GM21528 (cell line): ENCODE data around the gene IQGAP2.
"Not testable (repeated sequence)": the region's sequence is repeated elsewhere in the genome, so short reads cannot be mapped to it uniquely, and the experiment has no call there.

Experiments
- ATAC-seq: cut with Tn5 transposase; IDR thresholded peaks from one replicate; pipeline ENCODE4 v1.9.1; 2021; ENCODE audit warnings: mild to moderate bottlenecking, moderate library complexity; ENCODE audit not compliant: unreplicated experiment, low FRiP score

The IQGAP2 gene

DNA sequence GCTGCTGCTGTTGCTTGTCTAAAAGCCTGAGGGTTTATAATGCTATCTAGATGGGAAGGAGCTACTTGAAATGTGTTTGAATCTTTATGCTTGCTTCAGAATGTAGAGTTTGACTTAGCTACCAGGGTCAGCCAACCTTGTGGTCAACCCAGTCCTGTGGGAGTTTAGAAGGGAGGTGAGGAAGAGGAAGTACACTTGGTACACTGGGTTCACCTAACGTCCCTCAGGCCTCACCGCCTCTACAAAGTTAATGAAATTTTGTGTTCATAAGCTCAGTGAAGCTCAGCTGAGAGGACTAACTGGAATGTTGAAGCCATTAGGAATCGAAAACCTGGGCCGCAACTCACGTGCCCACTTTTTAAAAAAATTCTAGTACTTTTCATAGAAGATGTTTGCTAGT lies 10.7 kb downstream of the IQGAP2 start:
- no peak for ATAC-seq

DNA sequence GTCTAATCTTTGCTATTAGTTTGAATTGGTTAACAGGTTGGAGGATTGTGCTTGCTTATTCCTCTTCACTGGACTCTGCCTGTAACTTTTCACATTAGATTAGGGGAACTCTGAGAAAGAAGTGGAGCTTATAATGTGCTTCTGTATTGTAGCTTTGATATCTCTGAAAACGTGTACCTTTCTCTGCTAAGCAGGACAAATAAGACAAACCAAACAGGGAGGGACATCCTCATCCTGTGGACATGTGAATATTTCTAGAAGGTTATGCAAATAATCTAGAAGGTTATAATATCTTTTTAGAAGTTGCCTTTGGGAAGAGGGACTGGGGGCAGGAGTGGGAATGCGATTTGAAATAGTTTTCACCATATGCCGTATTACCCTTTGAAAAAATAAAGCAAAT lies 11.7 kb downstream of the IQGAP2 start:
- no peak for ATAC-seq

DNA sequence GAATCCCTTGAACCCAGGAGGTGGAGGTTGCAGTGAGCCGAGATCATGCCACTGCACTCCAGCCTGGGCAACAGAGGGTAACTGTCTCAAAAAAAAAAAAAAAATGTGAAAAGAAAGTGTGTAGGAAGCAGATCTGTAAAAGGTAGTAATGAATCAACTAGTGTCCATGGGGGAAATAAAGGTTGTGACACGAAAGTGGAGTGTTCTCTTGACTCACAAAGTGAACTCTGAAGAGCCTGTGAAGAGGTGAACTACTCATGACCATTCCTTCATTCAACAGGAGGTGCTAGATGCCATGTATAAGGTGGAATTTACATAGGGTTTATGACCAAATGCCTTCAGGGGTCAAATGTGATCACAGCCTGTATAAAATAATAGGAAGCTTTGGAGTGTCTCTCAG lies 12.8 kb downstream of the IQGAP2 start:
- no peak for ATAC-seq

DNA sequence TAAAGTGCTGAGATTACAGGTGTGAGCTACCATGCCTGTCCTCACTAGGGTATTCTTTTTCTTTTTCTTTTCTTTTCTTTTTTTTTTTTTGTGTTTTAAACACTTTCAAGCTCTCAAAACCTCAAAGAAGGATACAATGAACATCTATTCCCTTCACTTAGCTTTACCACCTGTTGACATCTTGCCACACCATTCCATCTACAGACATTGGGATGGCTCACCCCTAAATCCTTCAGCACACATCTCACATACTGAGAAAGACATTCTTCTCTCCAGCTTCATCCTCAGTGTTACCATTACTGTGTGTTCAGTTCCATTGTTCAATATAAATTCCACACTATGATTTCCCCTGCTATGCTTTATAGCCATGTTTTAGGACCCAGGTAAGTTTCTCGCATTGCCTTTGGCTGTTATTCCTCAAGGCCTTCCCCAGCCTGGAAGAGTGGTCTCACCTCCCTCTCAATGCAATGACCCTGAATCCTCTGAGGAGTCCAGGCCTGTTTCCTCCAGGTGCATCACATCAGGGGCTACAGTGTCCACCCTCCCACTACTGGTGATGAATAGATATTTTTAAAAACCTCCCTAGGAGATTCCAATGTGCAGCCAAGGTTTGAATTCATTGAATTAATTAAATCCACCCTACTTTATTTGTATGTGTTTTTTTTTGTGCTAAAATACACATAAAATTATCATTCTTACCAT lies 16.7 kb downstream of the IQGAP2 start:
- no peak for ATAC-seq

DNA sequence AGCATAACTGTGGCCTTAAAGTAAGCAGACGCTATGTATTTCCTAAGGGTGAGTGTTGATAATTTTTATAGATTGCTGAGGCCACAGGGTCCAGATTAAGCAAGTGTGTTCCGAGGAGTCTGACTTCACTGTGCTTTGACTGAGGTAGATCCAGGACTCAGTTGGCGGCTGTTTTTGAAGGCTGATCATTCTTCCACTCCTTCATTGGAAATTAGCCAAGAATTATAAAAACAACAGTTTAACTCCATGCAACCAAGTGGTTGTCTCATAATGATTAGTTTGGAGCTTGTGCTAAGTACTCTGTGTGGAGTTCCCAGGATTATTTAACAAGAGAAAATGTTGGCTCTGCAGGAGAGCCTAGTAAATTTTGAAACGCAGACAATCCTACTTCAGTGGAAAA lies 19.1 kb downstream of the IQGAP2 start:
- ATAC-seq, result no peak

DNA sequence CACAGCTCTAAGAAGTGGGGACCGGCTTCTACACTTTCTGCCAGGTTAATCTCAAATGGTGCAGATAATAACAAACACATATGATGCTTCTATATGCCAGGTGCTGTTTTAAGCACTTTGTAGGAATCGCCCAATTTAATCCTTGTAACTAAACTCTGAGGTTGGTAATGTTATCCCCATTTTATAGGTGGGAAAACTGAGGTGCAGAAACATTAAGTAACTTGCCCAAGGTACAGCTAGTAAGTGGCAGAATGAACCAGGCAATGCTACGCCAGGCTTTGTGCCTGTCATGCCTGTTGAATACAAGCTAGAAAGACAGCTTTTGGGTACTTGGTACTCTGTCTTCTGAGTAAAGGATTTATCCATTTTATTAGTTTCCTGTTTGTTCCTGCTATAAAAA lies 19.7 kb downstream of the IQGAP2 start:
- ATAC-seq, result no peak

DNA sequence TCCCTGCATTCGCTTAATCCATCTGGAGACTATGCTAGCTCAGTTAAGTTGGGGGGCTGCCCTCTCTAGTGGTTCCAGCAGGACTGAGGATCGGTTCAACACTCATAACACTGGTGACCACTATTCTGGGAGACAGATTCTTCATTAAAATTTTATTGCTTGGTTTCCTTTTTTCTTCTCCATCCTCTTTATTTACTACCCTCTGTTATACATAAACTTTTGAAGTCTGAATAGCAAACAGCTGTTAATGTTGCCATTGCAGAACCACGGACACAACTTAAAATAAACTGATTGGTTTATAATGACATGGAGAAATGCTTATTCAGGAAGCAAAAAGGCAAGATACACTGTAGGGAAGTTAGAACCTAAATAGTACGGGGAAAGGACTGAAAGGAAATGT lies 22.1 kb downstream of the IQGAP2 start:
- no peak for ATAC-seq

DNA sequence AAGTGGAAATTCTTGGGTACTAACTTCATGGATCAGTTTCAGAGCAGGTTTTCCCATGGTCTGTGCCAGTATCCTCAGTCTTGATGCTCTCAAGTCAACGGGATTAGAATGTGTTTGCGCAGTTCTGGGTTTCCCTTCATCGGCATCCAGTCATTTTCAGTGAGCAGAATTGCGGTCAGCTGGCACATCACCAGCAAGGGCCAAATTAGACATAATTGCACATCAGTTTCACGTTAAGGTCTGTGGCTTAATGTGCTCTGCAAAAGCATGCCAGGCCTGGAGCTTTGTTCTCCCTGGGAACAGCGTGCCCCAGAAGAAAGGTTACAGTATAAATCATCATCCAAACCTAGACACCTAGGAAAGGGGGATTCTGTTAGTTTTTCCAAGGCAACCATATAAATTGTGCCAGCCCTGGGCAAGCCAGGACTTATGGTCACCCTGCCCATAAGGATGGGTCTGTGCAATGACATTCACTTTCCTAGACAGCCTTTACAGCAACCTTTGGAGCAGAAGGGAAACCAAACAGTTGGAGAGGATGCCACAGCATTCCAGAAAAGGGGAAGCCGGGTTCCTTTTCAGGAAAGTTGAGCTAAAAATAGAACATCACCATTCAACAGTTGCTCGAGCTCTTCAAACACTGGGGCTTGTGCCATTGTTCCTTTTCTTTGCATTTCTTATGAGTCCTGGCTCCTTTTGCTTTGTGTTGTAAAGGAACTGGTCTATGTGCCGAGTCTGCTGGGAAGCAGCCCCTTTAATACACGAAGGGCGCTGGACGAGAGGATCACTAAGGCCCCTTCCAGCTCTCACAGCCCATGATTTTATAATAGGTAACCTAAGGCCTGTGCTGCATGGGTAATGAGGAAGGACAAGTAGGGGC lies 23.1 kb downstream of the IQGAP2 start:
- no peak for ATAC-seq

DNA sequence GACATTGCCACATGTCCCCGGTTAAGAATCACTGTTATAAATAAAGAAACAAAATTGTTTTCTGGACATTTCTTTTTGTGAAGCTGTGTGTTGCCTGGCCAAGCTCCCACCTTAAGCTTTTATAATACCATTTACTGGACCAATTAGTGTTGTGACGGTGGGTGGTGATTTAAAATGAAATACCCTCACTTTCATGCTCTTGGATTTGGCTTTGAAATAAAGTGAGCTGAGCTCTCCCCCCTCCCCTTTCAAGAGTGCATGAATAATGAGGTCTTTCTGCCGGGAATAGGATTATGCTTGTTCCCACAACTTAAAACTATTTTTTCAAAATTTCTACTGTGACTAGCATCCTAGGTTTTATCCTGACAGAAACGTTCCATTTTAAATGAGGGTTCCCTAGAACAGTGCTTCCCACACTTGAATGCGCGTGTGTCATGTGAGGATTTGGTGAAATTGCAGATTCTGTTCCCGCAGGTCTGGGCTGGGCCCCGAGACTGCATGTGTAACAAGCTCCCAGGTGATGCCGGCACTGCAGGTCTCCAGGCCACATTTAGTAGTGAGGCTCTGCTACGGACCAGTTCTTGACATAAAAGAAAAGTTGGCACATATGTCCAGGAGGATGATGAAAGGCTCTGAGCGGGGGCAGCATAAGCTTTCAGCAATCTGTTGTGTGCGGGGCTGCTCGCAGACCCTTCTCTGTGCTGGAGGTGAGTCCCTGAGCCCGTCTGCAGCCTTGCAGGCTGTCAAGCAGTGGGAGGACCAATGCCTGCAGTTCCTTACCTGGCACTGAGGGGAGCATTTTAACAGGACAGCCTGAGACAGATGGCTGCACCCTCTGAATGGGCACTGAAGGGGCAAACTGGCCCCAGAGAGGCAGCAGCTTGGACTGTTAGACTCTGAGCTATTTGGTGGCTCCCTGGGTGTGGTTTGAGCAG lies 24.4 kb downstream of the IQGAP2 start:
- no peak for ATAC-seq

DNA sequence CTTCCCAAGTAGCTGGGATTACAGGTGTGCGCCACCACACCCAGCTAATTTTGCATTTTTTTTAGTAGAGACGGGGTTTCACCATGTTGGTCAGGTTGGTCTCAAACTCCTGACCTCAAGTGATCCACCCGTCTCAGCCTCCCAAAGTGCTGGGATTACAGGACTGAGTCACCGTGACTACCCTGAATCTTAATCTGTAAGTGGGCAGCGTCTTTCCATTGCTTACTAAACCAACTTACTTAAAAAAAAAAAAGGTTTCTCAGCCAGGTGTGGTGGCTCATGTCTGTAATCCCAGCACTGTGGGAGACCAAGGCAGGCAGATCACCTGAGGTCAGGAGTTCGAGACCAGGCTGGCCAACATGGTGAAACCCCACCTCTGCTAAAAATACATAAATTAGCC lies 25.5 kb downstream of the IQGAP2 start:
- ATAC-seq, result not testable (repeated sequence)

DNA sequence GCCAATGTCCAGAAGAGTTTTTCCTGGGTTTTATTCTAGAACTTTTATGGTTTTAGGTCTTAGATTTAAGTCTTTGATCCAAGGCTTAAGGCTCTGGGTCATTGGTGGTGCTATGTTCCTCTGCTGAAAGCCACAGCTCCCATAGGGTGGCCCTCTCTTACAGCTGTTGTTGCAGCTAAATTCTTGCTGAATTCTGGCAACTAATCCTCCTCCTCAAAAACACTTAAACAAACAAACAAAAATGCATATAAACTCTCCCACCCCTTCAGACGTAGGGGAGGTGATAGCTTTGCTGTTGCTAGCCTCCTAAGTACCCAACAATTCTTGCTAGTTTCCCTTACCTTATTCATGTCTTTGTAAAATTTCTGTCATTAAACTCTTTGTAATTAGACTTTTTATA lies 30.2 kb downstream of the IQGAP2 start:
- no peak for ATAC-seq

DNA sequence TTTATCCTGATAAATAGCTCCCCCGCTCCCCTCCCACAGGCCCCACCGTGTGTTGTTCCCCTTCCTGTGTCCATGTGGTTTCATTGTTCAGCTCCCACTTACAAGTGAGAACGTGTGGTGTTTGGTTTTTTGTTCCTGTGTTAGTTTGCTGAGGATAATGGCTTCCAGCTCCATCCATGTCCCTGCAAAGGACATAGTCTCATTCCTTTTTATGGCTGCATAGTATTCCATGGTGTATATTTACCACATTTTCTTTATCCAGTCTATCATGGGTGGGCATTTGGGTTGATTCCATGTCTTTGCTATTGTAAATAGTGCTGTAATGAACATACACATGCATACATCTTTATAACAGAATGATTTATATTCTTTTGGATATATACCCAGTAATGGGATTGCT lies 34.4 kb downstream of the IQGAP2 start:
- not testable (repeated sequence) for ATAC-seq

DNA sequence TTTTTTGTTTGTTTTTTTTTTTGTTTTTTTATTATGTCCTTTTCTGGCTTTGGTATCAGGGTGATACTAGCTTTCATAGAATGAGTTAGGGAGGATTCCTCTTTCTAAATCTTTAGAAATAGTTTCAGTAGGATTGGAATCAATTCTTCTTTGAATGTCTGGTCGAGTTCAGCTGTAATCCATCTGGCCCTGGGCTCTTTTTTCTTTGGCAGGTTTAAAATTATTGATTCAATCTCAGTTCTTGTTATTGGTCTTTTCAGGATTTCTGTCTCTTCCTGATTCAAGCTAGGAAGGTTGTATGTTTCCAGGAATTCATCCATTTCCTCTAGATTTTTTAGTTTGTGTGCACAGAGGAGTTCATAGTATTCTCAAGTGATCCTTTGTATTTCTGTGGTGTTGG lies 34.9 kb downstream of the IQGAP2 start:
- ATAC-seq, result no peak

DNA sequence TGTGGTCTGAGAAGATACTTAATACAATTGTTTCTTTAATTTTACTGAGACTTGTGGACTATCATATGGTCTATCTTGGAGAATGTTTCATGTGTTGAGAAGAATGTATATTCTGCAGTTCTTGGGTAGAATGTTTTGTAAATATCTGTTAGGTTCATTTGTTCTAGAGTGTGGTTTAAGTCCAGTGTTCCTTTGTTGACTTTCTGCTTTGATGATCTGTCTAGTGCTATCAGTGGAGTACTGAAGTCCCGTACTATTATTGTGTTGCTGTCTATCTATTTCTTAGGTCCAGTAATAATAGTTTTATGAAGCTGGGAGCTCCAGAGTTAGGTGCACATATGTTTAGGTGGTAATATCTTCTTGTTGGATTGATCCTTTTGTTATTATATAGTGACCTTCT lies 36.1 kb downstream of the IQGAP2 start:
- ATAC-seq, result no peak

DNA sequence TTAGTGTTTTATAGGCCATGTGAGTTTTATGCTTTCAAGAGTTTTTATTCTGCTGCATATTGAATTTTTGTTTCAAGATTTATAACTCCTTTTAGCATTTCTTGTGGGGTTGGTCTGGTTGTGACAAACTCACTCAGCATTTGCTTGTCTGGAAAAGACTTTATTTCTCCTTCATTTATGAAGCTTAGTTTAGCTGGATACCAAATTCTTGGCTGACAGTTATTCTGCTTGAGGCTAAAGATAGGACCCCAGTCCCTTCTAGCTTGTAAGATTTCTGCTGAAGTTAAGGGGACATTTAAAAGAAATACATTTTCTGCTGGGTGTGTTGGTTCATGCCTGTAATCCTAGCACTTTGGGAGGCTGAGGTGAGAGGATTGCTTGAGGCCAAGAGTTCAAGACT lies 36.8 kb downstream of the IQGAP2 start:
- ATAC-seq, result no peak

DNA sequence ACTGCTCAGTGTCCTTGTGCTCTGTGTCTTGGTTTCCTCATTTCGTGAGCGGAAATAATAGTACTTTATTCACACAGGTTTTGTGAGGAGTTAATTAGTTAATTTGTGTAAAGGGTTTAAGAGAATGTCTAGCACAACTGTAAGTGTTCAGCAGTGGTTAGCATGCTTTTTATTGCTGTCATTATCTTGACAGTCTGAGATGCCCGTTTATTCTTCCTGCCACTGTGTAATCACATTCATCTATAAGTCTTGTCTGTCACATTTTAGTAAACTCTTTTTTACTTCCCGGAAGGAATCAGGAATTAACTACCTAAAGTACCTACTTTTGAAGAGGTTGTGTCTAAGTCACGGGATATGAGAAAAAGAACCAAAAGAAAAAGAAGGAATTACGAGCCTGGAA lies 38.0 kb downstream of the IQGAP2 start:
- ATAC-seq, result no peak

DNA sequence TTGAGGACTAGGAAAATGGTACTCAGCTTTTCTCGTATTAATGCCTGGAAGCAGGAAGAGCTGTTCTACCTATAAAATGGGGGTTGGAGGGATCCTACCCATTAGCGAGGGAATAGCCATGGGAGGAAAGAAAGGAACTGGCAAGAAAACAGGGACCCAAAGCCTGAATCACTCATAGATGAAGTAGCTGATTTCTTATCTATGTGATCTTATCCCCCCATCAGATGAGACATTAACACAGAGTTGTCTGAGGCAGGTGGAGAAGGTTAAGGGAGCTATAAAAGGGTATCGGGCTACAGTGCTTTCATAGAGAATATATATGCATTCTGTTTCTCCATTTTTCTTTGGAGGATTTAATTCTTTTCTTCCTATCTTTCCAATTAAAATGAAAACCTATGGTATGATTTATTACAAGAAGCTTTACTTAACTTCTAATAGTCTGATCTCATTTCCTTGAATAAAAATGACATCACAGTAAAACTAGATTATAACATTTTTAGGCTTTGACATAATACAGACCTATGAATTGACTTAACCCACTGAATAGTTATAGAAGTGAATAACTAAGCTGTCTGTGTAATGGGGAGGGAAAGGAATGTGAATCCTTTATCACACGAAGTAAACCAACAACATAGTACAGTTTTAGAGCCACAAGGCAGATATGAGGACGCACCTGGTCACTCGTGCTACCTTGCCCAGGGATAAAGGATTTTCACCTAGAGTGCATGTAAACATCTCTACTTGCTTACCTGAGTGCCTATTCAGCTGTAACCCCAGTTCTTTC lies 39.0 kb downstream of the IQGAP2 start:
- ATAC-seq, result no peak

DNA sequence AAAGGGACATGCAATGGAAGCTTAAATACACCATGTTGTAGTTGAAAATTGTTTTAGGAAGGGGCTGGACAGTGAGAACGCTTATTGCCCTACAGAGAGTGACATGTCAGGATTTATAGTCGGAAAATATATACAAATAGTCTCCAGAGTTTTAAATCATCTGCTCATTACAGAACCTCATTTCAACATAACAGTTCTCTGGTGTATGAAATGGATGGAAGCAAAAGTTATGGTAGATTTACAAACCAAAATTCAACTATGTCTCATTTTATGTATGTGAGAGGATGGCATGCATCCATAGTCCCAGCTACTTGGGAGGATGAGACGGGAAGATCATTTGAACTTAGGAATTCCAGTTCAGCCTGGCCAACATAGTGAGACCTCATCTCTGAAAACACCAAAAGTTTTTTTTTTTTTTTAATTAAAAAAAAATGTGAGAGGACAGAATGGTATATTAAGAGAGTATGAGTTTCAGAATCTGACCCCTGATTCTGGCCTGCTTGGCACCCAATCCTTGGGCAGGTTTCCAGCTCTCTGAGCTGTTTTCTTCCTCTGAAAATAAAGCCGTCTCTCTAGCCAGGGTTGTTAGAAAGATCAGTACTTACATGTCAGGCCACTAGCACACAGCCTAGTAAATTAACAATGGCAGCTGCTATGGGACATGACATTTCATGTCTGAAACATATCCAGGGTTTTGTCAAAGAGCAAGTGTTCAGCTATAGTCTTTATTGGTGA lies 40.1 kb downstream of the IQGAP2 start:
- ATAC-seq, result no peak

DNA sequence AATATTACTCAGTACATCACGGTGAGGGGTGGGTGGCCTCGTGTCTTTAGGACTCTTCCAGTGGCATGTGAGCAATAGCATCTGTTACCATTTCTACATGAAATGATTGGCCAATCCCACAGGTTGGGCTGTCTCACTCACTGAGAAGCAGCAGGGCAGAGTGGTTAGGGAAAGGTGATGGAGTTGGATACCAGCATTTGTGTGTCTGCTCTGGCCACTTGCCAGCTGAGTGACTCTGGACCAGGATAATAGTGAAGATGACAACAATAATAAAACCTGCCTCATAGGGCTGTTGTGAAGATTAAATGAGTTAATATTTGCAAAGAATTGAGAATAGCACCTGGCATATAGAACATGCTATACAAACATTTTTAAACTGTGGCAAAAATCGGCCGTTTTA lies 42.0 kb downstream of the IQGAP2 start:
- no peak for ATAC-seq

DNA sequence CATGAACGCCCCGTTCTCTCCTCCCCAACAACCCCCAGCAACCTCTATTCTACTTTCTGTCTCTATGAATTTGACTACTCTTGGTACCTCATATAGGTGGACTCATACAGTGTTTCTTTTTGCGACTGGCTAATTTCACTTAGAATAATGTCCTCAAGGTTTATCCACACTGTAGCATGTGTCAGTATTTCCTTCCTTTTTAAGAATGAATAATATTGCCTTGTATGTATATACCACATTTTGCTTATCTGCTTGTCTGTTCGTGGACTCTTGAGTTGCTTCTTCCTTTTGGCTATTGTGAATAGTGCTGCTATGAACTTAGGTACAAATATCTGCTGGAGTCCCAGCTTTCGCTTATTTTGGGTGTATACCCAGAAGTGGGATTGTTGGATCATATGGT lies 42.7 kb downstream of the IQGAP2 start:
- no peak for ATAC-seq
